Activated naive CD8-positive, alpha-beta T cell treated with anti-CD3 and anti-CD28 coated beads, Interleukin-2, amount 50 U/mL, for 16 hours (primary cell): ENCODE measurements around the gene PAFAH1B2.
"Not testable (repeated sequence)": the region's sequence is repeated elsewhere in the genome, so short reads cannot be mapped to it uniquely, and the experiment has no call there.

ENCODE experiments used
- DNase-seq: peaks from one replicate; pipeline ENCODE4 v3.0.0-alpha.2; 2020; ENCODE audit warnings: low read depth, low spot score

The PAFAH1B2 gene

GRCh38 chr11:117202386-117203068 is 58.4 kb downstream of the PAFAH1B2 start:
- no peak for DNase-seq

DNA sequence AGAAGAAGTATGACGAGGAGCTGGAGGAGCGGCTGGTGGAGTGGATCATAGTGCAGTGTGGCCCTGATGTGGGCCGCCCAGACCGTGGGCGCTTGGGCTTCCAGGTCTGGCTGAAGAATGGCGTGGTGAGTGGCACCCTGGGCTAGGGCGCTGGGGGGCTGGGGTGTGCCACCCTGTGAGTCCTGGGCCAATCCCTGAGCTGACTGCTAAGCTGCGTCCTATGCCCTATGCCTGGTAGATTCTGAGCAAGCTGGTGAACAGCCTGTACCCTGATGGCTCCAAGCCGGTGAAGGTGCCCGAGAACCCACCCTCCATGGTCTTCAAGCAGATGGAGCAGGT is 59.0 kb downstream of the PAFAH1B2 start:
- no peak for DNase-seq

- DNase-seq, result no peak
Observed at GRCh38 chr11:117204283-117205080, 60.4 kb downstream of the PAFAH1B2 start.

DNA sequence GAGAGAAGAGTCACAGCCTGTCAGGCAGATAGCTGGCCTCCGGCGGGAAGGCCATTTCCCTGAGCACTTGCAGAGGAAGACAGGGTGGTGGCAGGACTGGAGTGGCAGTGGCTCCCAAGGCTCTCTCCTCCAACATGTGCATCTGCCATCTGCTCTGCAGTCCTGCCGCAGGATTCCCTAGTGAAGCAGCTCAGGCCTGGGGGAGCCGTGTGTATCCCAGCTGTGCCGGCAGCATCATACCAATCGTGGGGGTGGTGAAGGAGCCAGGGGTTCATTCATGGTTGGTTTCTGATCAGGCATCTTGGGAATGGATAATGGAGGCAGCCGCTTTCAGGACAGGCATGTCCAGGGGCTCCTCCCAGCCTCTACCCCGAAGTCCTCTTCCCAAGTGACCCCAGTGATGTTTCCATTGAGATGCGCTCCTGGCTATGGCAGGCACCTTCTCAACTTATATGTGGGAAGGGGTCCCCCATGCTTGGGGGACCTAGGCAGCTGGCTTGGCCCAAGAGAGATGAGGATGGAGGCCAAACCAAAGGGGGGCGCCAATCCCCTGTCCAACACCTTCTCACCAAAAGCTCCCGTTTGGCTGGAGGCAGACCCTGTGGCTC is 61.2 kb downstream of the PAFAH1B2 start:
- no peak for DNase-seq

- DNase-seq, result not testable (repeated sequence)
Observed at GRCh38 chr11:117206111-117206510, 62.0 kb downstream of the PAFAH1B2 start.

- not testable (repeated sequence) for DNase-seq
Observed at GRCh38 chr11:117206859-117207258, 62.8 kb downstream of the PAFAH1B2 start.

DNA sequence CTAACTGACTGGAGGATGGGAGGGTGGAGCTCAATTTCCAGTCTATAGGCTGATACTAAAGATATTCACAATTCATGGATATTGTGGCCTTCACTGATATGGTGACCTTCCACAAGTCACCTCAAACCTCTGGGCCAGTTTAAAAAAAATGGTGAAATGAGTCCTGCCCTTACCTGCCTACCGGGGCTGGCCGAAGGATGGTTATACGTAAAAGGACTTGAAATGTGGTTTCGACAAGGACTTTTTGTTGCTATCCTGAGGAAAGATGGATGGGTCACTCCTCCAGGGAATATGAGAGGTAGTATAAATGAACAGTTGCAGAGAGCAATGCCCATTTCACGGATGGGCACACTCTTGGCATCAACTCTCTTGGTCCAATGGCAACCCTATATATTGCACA is 63.4 kb downstream of the PAFAH1B2 start:
- DNase-seq, result not testable (repeated sequence)

DNA sequence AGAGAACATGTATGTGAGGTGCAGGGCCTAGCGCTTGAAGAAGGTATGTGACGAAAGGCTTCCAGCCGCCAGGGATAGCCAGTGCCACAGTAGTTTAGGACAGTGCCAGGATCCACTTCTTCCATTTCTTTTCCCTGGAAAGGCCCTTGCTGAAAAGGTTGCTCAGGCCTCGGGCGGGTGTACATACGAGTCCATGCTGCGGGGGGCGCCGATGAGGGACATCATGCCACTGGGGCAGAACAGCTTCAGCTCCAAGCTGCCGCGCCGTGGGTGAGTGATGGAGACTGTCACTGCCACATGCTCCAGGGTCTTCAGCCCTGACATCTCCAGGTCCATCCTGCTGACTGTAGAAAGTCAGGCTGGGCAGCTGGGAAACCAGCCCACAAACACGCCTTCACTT is 64.6 kb downstream of the PAFAH1B2 start:
- DNase-seq, result not testable (repeated sequence)

DNA sequence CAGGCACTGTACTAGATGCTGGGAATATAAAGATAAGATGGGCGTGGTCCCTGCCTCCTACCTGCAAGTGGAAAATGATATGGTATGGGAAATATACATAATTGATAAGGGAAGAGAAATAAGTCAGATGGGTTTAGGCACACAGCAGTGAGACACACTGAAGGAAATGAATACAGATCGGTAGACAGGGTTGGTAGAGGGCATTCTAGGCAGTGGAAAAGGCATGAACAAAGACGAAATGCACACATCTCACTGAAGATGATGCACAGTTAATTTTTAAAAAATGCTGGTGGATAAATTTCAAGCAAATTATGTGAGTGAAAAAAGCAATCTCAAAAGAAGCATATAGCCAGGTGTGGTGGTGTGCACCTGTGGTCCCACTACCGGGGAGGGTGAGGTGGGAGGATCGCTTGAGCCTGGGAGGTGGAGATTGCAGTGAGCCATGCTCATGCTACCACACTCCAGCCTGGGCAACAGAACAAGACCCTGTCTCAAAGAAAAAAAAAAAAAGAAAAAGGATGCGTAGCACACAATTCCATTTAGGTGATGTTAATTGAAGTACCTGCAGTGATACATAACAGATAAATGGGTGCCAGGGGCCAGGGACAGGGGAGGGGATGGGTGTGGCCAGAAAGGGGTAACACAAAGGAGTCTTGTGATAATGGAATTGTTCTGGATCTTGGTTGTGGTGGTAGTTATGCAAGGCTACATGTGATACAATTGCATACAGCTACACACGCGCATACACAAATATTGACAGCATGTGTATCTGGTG is 65.5 kb downstream of the PAFAH1B2 start:
- DNase-seq, result not testable (repeated sequence)

GRCh38 chr11:117210620-117211019 is 66.5 kb downstream of the PAFAH1B2 start:
- no peak for DNase-seq

- DNase-seq, result no peak
Observed at GRCh38 chr11:117212697-117213355, 68.7 kb downstream of the PAFAH1B2 start.

DNA sequence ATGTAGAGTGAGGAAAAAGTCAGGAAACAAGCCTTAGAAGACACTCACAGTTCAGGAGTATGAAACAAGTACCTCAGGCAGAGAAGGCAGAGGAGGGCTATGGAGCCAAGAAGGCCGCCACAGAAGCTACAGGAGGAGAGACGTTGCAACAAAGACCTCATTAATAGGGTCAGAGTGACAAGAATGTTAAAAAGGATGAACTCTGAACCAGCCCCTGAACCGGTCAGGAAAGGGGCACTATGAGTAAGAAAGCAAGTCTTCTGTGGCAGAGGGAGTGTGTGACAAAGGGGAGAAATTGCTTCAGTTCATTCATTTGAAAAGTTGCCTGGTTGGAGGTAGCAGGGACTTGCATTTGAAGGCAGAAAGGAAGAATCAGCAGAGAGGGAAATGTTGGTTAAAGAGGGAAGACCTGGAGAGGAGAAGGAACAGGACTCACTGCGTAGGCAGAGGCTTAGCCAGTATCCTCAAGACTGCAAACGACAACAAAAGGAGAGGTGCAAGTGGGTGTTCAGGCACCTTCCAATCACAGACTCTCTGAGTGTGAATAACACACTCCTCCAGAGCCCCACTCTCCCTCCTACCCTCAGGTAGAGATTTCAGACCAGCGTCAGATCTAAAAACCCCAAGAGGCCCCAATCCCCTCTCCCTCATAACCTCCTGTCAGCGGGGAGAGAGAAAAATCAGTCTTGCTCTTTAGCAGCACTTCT is 70.5 kb downstream of the PAFAH1B2 start:
- DNase-seq, result no peak

DNA sequence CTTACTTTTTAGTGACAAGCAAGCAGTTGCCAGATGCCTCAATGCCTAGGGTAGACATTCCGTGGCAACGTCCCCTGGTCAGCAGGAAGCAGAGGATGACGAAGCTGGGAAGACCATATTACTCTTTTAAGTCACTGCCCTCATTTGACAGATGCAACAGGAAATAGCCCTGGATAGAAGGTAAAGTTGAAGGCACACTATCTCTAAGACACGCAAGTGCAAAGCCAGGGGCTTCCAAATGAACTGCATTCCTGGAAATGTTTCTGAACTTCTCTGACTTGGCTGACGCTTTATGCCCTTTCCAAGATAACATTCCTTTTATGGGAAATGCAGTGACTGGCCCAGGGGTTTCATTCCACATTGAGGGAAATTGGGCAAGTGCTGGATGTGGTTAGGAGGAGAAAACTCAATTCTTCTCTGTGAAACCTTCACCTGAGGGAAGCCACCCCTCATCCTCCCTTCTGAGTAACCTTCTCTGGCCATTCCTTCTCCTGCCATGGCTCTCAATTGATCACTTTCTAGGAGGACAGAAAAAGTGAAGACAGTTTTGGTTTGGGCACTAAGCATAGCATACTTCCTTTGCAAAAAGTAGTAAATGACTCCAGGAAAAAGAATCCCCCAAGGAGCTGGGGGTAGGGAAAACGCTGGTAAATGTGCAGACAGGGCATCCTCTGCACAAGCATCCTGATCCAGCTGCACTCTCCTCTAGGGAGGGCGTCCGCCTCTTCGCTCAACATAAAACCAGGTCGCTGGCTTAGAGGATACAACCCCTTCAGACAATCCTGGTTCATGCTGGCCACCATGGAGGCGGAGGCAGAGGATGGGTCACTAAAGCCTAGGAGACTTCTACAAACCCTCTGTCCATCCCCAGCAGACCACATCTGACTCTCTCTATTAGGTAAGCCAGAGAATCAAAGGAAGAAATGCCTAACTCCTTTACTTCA is 73.3 kb downstream of the PAFAH1B2 start:
- no peak for DNase-seq

DNA sequence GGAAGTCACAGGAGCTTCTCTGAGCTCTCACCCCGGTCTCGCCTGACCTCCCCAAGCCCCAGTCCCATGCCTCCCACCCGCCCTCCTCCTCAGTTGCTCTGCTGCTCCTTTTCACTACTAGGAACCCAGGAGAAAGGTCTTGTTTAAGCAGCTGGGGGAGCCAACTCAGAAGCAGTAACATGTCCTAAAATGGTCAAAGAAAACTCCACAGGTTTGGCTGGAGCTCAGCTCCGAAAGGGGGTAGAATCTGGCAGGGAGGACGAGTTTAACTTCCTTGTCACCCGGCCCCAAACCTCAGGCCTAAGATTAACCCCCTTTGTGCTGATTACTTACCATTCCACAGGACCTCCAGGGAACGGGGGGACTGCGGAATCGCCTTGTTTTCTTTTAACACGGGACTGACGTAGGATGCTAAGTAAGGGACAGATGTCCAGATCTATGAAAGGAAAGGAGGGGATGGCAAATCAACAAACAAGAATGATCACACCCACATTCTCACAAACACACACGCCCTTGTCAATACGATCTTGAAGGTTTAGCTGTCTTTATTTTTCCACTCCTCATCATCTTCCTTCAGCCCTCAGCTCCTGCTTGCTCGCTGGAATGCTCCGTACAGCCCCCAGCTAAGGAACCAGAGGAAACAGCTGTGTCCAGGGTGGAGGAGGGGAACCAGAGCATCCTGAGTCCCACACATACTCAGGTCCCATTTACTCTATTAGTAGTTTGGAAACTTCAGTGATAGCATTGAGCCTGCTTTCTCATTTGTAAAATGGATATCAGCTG is 74.2 kb downstream of the PAFAH1B2 start:
- no peak for DNase-seq

- DNase-seq, result no peak
Observed at GRCh38 chr11:117219001-117219400, 74.9 kb downstream of the PAFAH1B2 start.

GRCh38 chr11:117219455-117219854 is 75.4 kb downstream of the PAFAH1B2 start:
- no peak for DNase-seq

GRCh38 chr11:117219995-117220394 is 75.9 kb downstream of the PAFAH1B2 start:
- no peak for DNase-seq

GRCh38 chr11:117220568-117220967 is 76.5 kb downstream of the PAFAH1B2 start:
- DNase-seq, result no peak
